Gastroesophageal sphincter (tissue), 3 donors: ENCODE results near the gene SACM1L.

Source experiments
- EP300 ChIP-seq: sonication (generic); formaldehyde crosslinking; IDR thresholded peaks from one replicate; pipeline ENCODE4 v1.6.1; 2017; ENCODE audit warnings: antibody characterized with exemption, mild to moderate bottlenecking
- POLR2A ChIP-seq, 2 donors: fragments of 450-650 bp; IDR thresholded peaks; one replicate each; pipeline ENCODE4 v1.6.1; 2017; ENCODE audit warnings: antibody characterized with exemption in 2 of 2, mild to moderate bottlenecking in 2 of 2, moderate library complexity in 1 of 2
- TF ChIP-seq, protein P1 (sequence below), 4 experiments: fragments of 200-600 bp in 2 of 4; fragments of 450-650 bp in 2 of 4; sonication (generic) in 1 of 4; IDR thresholded peaks; one replicate each; pipeline ENCODE4 v1.5.1; 2017 to 2019; ENCODE audit warnings: antibody characterized with exemption in 4 of 4, mild to moderate bottlenecking in 2 of 4, moderate library complexity in 2 of 4

DNA sequence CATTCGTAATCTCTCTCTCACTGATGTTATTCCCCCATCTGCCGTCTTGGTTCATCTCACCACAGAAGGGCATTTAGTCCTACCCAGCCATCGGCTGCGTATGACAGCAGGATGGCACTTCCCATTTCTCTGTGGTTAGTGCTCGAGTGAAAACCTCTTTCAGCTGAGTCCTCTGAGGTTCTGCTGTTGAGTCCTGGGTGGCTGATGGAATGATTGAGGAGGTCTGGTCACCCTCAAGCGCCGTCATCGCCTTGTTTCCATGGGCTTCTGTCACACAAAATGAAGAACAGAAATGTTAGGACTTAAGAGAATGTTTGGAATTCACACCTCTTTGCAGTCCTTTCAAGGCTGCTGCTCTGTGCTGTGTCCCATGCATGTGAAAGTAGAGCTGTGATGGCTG is 9.4 kb upstream of the SACM1L start:
- TF ChIP-seq POLR2A (IDR thresholded peaks at IDR 0.05) (no peak), EP300 (no peak)
- TF ChIP-seq, protein P1, sequence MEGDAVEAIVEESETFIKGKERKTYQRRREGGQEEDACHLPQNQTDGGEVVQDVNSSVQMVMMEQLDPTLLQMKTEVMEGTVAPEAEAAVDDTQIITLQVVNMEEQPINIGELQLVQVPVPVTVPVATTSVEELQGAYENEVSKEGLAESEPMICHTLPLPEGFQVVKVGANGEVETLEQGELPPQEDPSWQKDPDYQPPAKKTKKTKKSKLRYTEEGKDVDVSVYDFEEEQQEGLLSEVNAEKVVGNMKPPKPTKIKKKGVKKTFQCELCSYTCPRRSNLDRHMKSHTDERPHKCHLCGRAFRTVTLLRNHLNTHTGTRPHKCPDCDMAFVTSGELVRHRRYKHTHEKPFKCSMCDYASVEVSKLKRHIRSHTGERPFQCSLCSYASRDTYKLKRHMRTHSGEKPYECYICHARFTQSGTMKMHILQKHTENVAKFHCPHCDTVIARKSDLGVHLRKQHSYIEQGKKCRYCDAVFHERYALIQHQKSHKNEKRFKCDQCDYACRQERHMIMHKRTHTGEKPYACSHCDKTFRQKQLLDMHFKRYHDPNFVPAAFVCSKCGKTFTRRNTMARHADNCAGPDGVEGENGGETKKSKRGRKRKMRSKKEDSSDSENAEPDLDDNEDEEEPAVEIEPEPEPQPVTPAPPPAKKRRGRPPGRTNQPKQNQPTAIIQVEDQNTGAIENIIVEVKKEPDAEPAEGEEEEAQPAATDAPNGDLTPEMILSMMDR (IDR thresholded peaks at IDR 0.05): no peak
